Measurements from ENCODE around the gene FASN. TPM values are rescaled to one million over a fixed set of nuclear protein-coding genes. Genes with fewer than 3 reads are reported as not detected.
A peak's percentile ranks its signal among the peaks of the same experiment; 100 is the strongest.
"Not testable (repeated sequence)": the region's sequence is repeated elsewhere in the genome, so short reads cannot be mapped to it uniquely, and the experiment has no call there.

The FASN gene
- total and polyA plus RNA-seq, 2 of the 13 experiments (the other 11 are each of a cell fraction or from before 2014, with no cell fraction given), result 51.7 to 101 TPM

DNA sequence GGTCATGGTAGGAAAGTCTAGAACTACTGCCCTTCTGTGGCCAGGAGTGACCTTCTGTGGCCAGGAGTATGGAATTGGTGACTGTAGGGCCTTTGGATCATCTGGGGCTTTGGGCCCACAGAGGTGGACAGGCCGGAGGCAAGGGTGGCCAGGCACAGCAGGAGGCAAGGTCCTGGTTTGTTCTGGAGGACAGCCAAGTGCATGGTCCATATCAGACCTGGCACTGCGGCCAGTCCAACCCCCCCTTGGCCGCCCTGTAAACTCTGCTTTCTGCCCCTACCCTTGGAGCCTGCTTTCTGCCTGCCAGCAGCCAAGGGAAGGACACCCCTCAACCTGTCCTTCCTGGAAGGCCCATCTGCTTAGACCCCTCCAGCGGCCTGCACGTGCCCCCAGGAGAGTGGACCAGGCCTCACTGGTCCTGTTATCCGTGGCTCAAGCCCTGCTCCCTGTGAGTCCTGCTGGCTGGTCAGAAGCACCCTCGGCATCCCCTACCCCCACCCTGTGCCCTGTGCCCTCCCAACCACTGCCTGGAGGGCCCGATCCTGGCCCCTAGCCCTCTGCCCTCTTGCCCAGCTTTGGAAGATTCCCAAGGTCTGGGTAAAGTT lies 58.2 kb downstream of the FASN start (continued):
- TF ChIP-seq, protein P1, sequence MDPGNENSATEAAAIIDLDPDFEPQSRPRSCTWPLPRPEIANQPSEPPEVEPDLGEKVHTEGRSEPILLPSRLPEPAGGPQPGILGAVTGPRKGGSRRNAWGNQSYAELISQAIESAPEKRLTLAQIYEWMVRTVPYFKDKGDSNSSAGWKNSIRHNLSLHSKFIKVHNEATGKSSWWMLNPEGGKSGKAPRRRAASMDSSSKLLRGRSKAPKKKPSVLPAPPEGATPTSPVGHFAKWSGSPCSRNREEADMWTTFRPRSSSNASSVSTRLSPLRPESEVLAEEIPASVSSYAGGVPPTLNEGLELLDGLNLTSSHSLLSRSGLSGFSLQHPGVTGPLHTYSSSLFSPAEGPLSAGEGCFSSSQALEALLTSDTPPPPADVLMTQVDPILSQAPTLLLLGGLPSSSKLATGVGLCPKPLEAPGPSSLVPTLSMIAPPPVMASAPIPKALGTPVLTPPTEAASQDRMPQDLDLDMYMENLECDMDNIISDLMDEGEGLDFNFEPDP (CRISPR knock-in tag; conservative IDR thresholded peaks at IDR 0.05), result peak; percentile 89; the same call in 1 of the 2 replicates
- TF ChIP-seq ZNF605 (CRISPR knock-in tag; IDR thresholded peaks at IDR 0.05), result peak; percentile 42; the same call in 1 of the 2 replicates
- TF ChIP-seq, protein P2, sequence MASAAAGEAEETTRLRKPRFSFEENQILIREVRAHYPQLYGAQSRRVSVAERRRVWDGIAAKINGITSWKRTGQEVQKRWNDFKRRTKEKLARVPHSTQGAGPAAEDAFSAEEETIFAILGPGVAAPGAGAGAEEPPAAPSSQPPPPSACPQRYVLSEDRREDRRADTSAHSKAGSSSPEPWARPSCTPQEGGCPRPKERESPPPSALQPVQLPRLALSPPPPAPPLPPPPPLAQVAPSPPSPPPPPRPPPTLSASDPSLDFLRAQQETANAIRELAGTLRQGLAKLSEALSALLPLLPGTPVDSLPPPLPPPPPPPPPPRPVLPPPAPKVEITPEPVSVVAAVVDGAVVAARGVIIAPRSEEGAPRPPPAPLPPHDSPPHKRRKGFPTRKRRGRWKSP (CRISPR knock-in tag; IDR thresholded peaks at IDR 0.05), result no peak
- no peak for TF ChIP-seq SKI (IDR thresholded peaks at IDR 0.05; ENCODE audit: partially characterized antibody)

DNA sequence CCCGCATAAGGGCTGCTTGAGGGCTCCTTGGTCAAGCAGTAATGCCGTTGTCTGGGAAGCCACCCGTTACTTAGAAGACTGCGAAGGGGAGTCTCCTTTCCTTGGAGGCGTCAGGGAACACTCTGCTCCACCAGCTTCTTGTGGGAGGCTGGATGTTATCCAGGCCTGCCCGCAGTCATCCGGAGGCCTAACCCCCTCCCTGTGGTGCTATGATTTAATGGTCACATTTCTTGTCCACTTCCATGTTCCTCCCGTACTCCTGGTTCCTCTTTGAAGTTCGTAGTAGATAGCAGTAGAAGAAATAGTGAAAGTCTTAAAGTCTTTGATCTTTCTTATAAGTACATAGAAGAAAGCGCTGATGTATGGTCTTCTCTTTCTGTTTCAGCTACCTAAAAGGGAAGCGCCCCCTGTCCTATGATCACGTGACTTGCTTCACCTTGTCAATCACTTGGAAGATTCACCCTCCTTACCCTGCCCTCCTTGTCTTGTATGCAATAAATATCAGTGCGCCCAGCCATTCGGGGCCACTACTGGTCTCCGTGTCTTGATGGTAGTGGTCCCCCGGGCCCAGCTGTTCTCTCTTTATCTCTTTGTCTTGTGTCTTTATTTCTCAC lies 59.1 kb downstream of the FASN start:
- BruUV-seq (replicated peaks); H3K9ac ChIP-seq (ENCODE audit: insufficient read depth, low read depth, low read length); H3K27me3 ChIP-seq (ENCODE audit: control insufficient read depth in 1 of 2, insufficient read depth in 2 of 2, low read length in 2 of 2); CTCF ChIA-PET (ENCODE audit: low intra/inter-chr PET ratio, low total read pairs); H3K9me3 ChIP-seq (ENCODE audit: low read length); H3K4me3 ChIP-seq (replicated peaks in 1 of 3; ENCODE audit: insufficient read depth in 1 of 3, low read depth in 2 of 3, low read length in 3 of 3); H3K4me2 ChIP-seq (ENCODE audit: low read depth, low read length); DNase-seq (ENCODE audit: low spot score); H2AFZ ChIP-seq (ENCODE audit: low read length); ATAC-seq; FAIRE-seq: not testable (repeated sequence)
- Histone ChIP-seq H3K27ac (ENCODE audit: extremely low read length, insufficient read depth, low read length) (peak overlapping the region; percentile 22), H3K79me2 (ENCODE audit: insufficient read depth, low read length) (peaks cover 13% of the 10 kb centered on the region), H4K20me1 (ENCODE audit: insufficient read depth, low read length) (peaks cover 20% of the 10 kb centered on the region), H3K36me3 (replicated peaks in 1 of 2; ENCODE audit: control insufficient read depth in 1 of 2, insufficient read depth in 2 of 2, low read length in 2 of 2) (peaks cover 4 to 12% of the 10 kb centered on the region in 2 experiments), H3K4me1 (ENCODE audit: insufficient read depth, low read length) (peaks cover 68% of the 10 kb centered on the region)
- WGBS (ENCODE audit: low lambda C conversion rate), result 96% methylated on average over 16 of the region's 16 CpGs
- POLR2A ChIA-PET, result interaction anchor here (1.0 to 1.9 kb wide), 4 partner anchors 16 to 64 kb away, joined by 3 to 37 read pairs (median 6); partner anchors contain the start of genes CENPX and LRRC45
- in situ Hi-C loops (cut with HindIII; ENCODE audit: extremely low pct_ligation_motif_present, low pct_unique_long_range_greater_than_20kb) (loop anchor here (5.0 kb wide), 1 partner anchor 118 kb away; no protein-coding TSS in a partner anchor), intact Hi-C loops (cut with micrococcal nuclease; ENCODE audit: unreplicated experiment) (loop anchor here (5.0 kb wide), 1 partner anchor 113 kb away; no protein-coding TSS in a partner anchor)

All from HepG2 (cell line).